GM12801 (cell line): ENCODE measurements around the gene UTS2R.

Source experiments
- CTCF ChIP-seq: IDR thresholded peaks from one replicate; pipeline ENCODE4 v1.5.1; 2011; ENCODE audit warnings: control low read depth; ENCODE audit not compliant: insufficient read length; ENCODE audit errors: extremely low read depth

UTS2R gene

GRCh38 chr17:82331345-82331939 lies 40.1 kb upstream of the UTS2R start:
- no peak for TF ChIP-seq CTCF

GRCh38 chr17:82332669-82333278 lies 38.8 kb upstream of the UTS2R start:
- no peak for TF ChIP-seq CTCF

GRCh38 chr17:82333279-82334171 lies 38.0 kb upstream of the UTS2R start, which contains the start of gene SECTM1:
Gene SECTM1 (minus strand): TSS chr17:82333766. CDS start chr17:82327240, 6,526 bp downstream.
- TF ChIP-seq CTCF = no peak

GRCh38 chr17:82334204-82334621 lies 37.4 kb upstream of the UTS2R start:
- no peak for TF ChIP-seq CTCF

GRCh38 chr17:82334622-82335394 lies 36.8 kb upstream of the UTS2R start:
- TF ChIP-seq CTCF = no peak

- no peak for TF ChIP-seq CTCF
Measured at GRCh38 chr17:82338858-82339633, 32.5 kb upstream of the UTS2R start.
